ENCODE measurements around the gene GLIS1. TPM values are rescaled to one million over a fixed set of nuclear protein-coding genes. Genes with fewer than 3 reads are reported as not detected.

GLIS1 gene
- total and polyA plus RNA-seq, 2 of the 8 experiments (the other 6 are each of a cell fraction or from before 2014, with no cell fraction given), result 0.15 to 0.22 TPM

GRCh38 chr1:53766194-53766742 lies 27.3 kb upstream of the GLIS1 start:
- Histone ChIP-seq H4K20me1 (replicated peaks in 1 of 2; ENCODE audit: control insufficient read depth in 1 of 2, insufficient read depth in 2 of 2, low read length in 2 of 2) (no peaks in the 10 kb centered on the region), H2BK15ac (ENCODE audit: low read length) (no peak overlapping the region), H3K4me3 (ENCODE audit: extremely low read depth in 1 of 4, insufficient read depth in 2 of 4, low read depth in 3 of 4, low read length in 4 of 4) (no peak overlapping the region), H4K8ac (ENCODE audit: extremely low read depth, insufficient read depth, low read length) (no peak overlapping the region), H4K5ac (ENCODE audit: insufficient read length, low read depth, low read length) (no peak overlapping the region), H2BK12ac (ENCODE audit: low read depth, low read length) (no peak overlapping the region), H2BK5ac (ENCODE audit: low read depth, low read length) (no peak overlapping the region), H4K91ac (replicated peaks; ENCODE audit: insufficient read length, low read length) (no peak overlapping the region), H3K27ac (ENCODE audit: low read depth, low read length) (no peak overlapping the region), H2BK120ac (replicated peaks; ENCODE audit: low read depth, low read length) (no peak overlapping the region), H3K14ac (ENCODE audit: insufficient read length) (no peak overlapping the region), H2AK5ac (ENCODE audit: low read depth, low read length) (no peak overlapping the region), H2BK20ac (ENCODE audit: low read length) (no peak overlapping the region), H3K23ac (ENCODE audit: insufficient read length) (no peak overlapping the region), H3K27me3 (replicated peaks in 1 of 4; ENCODE audit: control insufficient read depth in 3 of 4, extremely low read depth in 1 of 4, insufficient read depth in 3 of 4, low read length in 3 of 4) (no peaks in the 10 kb centered on the region), H3K56ac (replicated peaks; ENCODE audit: insufficient read length, low read depth, low read length) (no peak overlapping the region), H3K36me3 (ENCODE audit: control insufficient read depth in 2 of 4, insufficient read depth in 4 of 4, low read length in 3 of 4) (peaks cover 2 to 30% (median 10%) of the 10 kb centered on the region in 4 experiments; a peak in 4 of 8 replicates), H3K79me1 (ENCODE audit: low read depth, low read length) (no peaks in the 10 kb centered on the region), H3K4me1 (replicated peaks in 1 of 4; ENCODE audit: control insufficient read depth in 3 of 4, insufficient read depth in 4 of 4, low read length in 3 of 4) (no peaks in the 10 kb centered on the region; a peak in 1 of 7 replicates), H3K4me2 (ENCODE audit: insufficient read depth in 1 of 2, low read depth in 2 of 2, low read length in 2 of 2) (no peak overlapping the region), H3K9me3 (ENCODE audit: insufficient read depth in 2 of 2, low read depth in 1 of 2, low read length in 1 of 2) (no peaks in the 10 kb centered on the region), H3K18ac (ENCODE audit: extremely low read depth, low read length) (no peak overlapping the region), H3K9ac (replicated peaks in 1 of 4; ENCODE audit: extremely low read depth in 1 of 4, low read depth in 3 of 4, low read length in 3 of 4) (no peak overlapping the region), H3K23me2 (ENCODE audit: low read depth, low read length) (no peaks in the 10 kb centered on the region), H2AFZ (ENCODE audit: low read length) (no peak overlapping the region), H3K4ac (replicated peaks; ENCODE audit: insufficient read length, low read depth, low read length) (no peak overlapping the region), H3K79me2 (ENCODE audit: control insufficient read depth in 1 of 2, insufficient read depth in 2 of 2, low read length in 2 of 2) (no peaks in the 10 kb centered on the region)
- ChIA-PET CTCF (ENCODE audit: partially characterized antibody) (interaction anchor here (0.5 to 2.4 kb wide), 3 partner anchors 43 to 281 kb away, joined by 3 to 6 read pairs (median 3); no protein-coding TSS in a partner anchor), POLR2A (ENCODE audit: partially characterized antibody) (interaction anchor here (1.1 kb wide), 1 partner anchor 10 kb away, joined by 3 read pairs; no protein-coding TSS in a partner anchor)
- no peak for TF ChIP-seq ZNF274 (IDR thresholded peaks at IDR 0.05; ENCODE audit: borderline replicate concordance, extremely low read depth, low read length)
- DNase-seq (ENCODE audit: low read depth in 1 of 2, low spot score in 2 of 2), result no peak
- WGBS, 2 experiments (ENCODE audit: extremely low coverage in 1 of 2, insufficient coverage in 1 of 2, insufficient read length in 1 of 2, insufficient replicate concordance in 2 of 2, low coverage in 1 of 2, low lambda C conversion rate in 2 of 2, missing lambda C conversion rate in 1 of 2), result 91% methylated on average over 3 of the region's 3 CpGs; no CpG with 5 or more reads in 1 of the 2 experiments
- no peak for FAIRE-seq

Measured in H1 (cell line).